ENCODE data around the gene ARHGEF12.

- no peak for TF ChIP-seq YY1 (IDR thresholded peaks at IDR 0.05; ENCODE audit: insufficient read depth, insufficient read length)
- no peak for TF ChIP-seq SUZ12 (IDR thresholded peaks at IDR 0.05; ENCODE audit: extremely low read depth, insufficient read depth, insufficient read length)
- TF ChIP-seq ZNF274 (IDR thresholded peaks at IDR 0.05; ENCODE audit: low read depth, low read length): no peak
Measured at GRCh38 chr11:120509346-120510053, 173.3 kb downstream of the ARHGEF12 start.

Measured in NT2/D1 (cell line).